Epithelial cell of prostate (primary cell): Measurements from ENCODE around the gene RHOJ.
A peak's percentile ranks its signal among the peaks of the same experiment; 100 is the strongest.
"Not testable (repeated sequence)": the region's sequence is repeated elsewhere in the genome, so short reads cannot be mapped to it uniquely, and the experiment has no call there.

Experiments used
- DNase-seq: peaks from one replicate; pipeline ENCODE4 v3.0.0-alpha.2; 2011; ENCODE audit warnings: low read depth, low spot score
- H3K27ac ChIP-seq: fragments of 450-650 bp; 2 replicates; pipeline ENCODE4 v1.5.1; 2017; ENCODE audit warnings: mild to moderate bottlenecking

RHOJ gene

GRCh38 chr14:63204407-63205043, at the start of gene RHOJ:
Gene RHOJ (plus strand): TSS chr14:63204443. CDS start chr14:63204870, 427 bp downstream.
- no peak for DNase-seq
- H3K27ac ChIP-seq: peak within 1 kb of the TSS; percentile 42

GRCh38 chr14:63155511-63156185, 48.6 kb upstream of the RHOJ start:
- no peak for DNase-seq
- no peak overlapping the region for H3K27ac ChIP-seq

- no peak overlapping the region for H3K27ac ChIP-seq
- no peak for DNase-seq
Observed at GRCh38 chr14:63157195-63157594, 47.0 kb upstream of the RHOJ start.

- no peak overlapping the region for H3K27ac ChIP-seq
- no peak for DNase-seq
Observed at GRCh38 chr14:63163306-63163705, 40.9 kb upstream of the RHOJ start.

DNA sequence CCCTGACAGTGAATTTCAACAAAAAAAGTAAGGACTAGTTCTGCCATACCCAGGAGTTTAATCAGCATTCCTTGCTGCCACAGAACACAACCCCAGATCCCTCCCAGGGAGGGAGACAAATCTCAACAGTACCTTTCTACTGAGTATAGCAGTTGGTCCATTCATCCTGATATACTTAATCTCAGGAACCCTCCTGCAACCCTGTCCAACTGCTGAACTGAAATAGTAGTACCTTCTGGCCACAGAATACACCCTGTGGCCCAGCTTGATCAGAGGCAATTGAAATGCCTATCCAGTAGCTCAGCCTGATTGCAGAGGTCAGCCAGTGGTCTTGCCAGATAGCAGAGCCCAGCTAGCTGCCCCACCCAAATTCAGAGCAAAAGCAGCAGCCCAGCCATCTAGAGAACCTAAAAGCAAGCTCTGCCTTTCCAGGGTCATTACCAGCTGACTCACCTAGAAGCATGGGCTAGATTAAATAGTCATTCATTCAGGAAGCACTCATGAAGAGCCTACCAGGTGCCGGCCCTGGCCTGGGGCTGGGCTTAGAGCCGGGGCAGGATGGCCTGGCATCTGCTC, 40.0 kb upstream of the RHOJ start:
- no peak for DNase-seq
- H3K27ac ChIP-seq: no peak overlapping the region

- DNase-seq, H3K27ac ChIP-seq: not testable (repeated sequence)
Observed at GRCh38 chr14:63165267-63165666, 39.0 kb upstream of the RHOJ start.

DNA sequence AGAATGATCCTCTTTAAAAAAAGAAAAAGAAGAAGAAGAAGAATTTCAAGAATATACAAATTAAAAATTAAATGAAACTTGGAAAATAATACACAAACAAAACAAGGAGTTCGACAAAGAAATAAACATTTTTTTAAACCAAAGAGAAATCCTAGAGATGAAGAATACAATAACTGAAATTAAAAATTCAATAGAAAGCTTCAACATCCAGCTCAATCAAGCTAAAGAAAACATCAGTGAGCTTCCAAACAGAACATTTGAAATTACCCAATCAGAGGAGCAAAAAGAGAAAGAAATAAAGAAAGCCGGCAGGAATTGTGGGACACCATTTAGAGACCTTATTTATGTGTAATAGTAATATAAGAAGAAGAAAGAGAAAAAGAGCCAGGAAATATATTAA, 37.2 kb upstream of the RHOJ start:
- no peak overlapping the region for H3K27ac ChIP-seq
- DNase-seq: no peak

DNA sequence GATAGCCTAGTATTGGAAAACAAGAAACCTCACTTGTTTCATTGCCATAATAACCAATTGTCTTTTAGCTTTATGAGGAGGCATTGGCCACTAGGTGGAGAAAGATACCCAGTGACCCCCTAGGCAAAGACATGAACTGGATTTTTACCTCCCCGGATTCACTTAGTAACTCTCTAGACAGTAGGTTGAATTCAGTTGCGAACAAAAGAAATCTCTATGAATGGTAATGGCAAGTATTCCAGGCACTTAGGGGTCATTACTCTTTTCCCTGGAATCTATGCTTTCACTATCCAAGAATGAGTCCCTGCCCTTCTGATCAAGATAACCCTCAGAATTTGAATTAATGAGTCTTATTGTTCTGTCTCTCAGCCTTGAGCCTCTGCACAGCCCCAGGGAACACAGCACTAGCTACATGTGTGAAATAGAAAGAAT, 29.5 kb upstream of the RHOJ start:
- peak overlapping the region; percentile 42 for H3K27ac ChIP-seq
- peak; percentile 59 for DNase-seq

DNA sequence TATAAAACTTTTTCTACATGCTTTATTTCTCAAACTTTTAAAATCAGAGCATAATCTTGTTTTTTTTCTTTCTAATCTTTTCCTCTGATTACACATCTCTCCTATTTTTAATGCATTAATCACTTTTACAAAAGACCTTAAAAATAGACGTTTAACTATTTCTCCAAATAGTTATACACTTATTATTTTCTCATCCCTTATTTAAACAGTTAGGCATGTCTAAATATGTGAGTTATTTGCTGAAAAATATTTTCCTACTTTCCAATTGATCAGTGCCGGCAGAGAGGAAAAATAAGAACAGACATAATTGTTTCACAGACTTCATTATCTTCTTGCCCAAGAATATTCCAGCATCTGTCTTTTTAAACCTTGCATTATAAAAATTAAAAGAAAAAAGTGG, 28.7 kb upstream of the RHOJ start:
- H3K27ac ChIP-seq: peak overlapping the region; percentile 42
- no peak for DNase-seq

DNA sequence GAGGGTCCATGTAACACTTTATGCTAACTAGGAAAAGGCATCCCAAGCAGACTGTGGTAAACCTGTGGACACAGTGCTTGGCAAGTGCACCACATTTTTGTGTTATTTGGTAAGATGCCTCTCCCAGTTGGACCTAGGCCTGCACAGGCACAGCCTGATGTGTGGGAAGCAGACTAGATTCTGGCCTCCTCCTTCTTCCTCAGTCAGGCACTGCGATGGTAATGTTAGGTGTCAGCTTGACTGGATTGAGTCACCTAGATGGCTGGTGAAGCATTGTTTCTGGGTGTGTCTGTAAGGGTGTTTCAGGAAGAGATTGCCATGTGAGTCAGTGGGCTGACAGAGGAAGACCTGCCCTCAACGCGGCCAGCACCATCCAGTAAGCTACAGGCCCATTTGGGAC, 25.3 kb upstream of the RHOJ start:
- peak overlapping the region; percentile 99 for H3K27ac ChIP-seq
- DNase-seq: peak; percentile 100

DNA sequence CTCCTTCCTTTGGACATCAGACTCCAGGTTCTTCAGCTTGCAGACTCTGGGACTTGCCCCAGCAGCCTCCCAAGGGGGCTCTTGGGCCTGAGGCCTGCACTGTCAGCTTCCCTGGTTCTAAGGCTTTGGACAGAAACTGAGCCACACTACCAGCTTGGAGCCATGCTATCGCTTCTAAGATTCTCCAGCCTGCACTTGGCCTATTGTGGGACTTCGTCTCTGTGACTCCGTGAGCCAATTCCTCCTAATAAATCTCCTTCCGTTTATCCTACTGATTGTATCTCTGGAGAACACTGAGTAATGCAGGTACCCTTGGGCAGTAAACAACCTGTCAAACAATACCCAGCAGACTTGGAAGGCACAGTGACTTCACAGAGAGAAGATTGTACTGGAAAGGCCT, 24.9 kb upstream of the RHOJ start:
- DNase-seq: peak; percentile 79
- H3K27ac ChIP-seq: peak overlapping the region; percentile 99

DNA sequence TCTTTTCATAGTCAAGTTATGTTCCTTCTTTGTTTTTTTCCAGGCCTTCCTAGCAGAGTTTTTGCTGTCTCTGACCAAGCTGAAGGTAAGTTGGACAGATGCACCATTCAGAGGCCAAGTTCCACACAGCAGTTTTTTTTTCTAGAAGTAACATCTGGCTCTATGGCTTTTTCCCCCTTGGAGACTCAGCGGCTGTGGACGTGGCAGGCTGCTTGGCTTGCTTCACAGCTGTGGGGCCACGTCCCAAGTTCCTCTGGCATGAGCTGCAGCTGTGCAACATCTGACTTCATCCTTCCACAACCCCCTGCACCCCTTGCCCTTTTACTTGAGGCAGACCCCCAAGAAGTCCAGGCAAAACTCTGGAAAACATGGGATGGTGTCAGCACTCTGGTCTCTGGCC, 24.2 kb upstream of the RHOJ start:
- DNase-seq: no peak
- H3K27ac ChIP-seq: peak overlapping the region; percentile 99

- no peak for DNase-seq
- H3K27ac ChIP-seq: peak overlapping the region; percentile 49
Observed at GRCh38 chr14:63182968-63183367, 21.3 kb upstream of the RHOJ start.

GRCh38 chr14:63186453-63186852, 17.8 kb upstream of the RHOJ start:
- no peak overlapping the region for H3K27ac ChIP-seq

GRCh38 chr14:63191211-63191610, 13.0 kb upstream of the RHOJ start:
- DNase-seq: no peak
- H3K27ac ChIP-seq: peak overlapping the region; percentile 83

More at GRCh38 chr14:63186453-63186852, 17.8 kb upstream of the RHOJ start:
- DNase-seq: no peak

DNA sequence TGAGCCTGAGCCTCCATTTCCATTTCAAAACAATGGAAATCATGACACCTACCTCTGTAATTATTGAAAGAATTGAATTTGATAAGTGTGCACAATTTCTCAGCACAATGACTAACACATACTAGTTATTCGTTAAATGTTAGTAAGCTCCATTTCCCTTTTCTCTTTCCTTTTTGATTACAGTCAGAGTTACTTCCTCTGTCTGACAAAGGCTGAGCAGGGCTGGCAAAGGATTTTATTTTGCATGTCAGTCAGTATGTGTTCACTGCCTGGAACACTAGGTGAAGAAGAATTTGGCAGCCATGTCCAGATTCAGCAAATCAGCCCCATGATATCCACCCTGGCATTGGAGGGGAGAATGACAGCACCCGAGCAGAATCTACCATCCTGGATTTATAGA, 12.2 kb upstream of the RHOJ start:
- DNase-seq: no peak
- H3K27ac ChIP-seq: peak overlapping the region; percentile 83

GRCh38 chr14:63193236-63193635, 11.0 kb upstream of the RHOJ start:
- H3K27ac ChIP-seq: peak overlapping the region; percentile 83
- no peak for DNase-seq

- DNase-seq: no peak
Observed at GRCh38 chr14:63200035-63200740, 4.1 kb upstream of the RHOJ start.

DNA sequence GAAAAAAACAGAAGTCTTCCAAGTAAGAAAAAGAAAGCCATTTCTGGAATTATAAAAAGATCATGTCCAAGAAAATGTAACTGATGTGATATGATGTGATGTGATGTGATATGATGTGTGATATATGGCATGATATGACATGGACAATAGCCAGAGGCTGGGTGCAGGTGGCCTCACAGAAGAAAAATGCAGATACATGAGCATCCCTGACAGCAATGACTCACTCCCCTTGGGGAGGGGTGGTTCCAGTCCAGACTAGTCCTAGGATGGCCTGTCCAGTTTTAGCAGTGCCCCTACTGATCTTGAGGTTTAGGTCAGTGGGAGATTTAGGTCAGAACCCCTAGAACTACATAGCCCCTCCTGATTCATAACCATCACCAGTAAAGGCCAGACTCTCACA, 3.5 kb upstream of the RHOJ start:
- no peak for DNase-seq
- no peak overlapping the region for H3K27ac ChIP-seq

More at GRCh38 chr14:63200035-63200740, 4.1 kb upstream of the RHOJ start:
- H3K27ac ChIP-seq: no peak overlapping the region

DNA sequence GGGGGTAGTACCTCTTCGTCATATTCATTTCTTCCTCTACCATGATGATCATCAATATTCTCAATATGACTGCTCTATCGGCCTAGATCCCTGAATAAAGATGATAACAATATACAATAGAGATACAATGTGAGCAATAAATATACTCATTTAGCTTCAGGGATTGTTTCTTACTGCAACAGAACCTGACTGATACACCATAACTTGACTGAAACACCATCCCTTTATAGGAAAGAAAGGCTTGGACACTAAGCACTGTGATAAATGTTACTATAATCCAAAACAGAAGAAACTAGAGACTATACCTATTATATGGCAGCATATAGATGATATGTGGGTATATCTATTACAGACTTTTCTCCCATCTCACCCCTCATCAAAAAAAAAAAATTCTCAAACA, 1.2 kb upstream of the RHOJ start:
- H3K27ac ChIP-seq: no peak overlapping the region
- DNase-seq: no peak
